HG03520 (cell line): ENCODE data around the gene GCFC2.
A peak's percentile ranks its signal among the peaks of the same experiment; 100 is the strongest.

Experiments
- ATAC-seq: cut with Tn5 transposase; IDR thresholded peaks from one replicate; pipeline ENCODE4 v1.9.1; 2021; ENCODE audit warnings: mild to moderate bottlenecking, moderate library complexity; ENCODE audit not compliant: unreplicated experiment

The GCFC2 gene

GRCh38 chr2:75632091-75632701 lies 78.5 kb downstream of the GCFC2 start:
- ATAC-seq = no peak

GRCh38 chr2:75627902-75628504 lies 82.7 kb downstream of the GCFC2 start:
- ATAC-seq = peak; percentile 85

GRCh38 chr2:75622929-75623328 lies 87.8 kb downstream of the GCFC2 start:
- ATAC-seq = no peak

- ATAC-seq = no peak
Measured at GRCh38 chr2:75622500-75622899, 88.2 kb downstream of the GCFC2 start.

GRCh38 chr2:75621228-75621627 lies 89.5 kb downstream of the GCFC2 start:
- no peak for ATAC-seq

- ATAC-seq = no peak
Measured at GRCh38 chr2:75619956-75620740, 90.6 kb downstream of the GCFC2 start.

GRCh38 chr2:75616933-75617332 lies 93.8 kb downstream of the GCFC2 start:
- ATAC-seq = no peak

- no peak for ATAC-seq
Measured at GRCh38 chr2:75616406-75616805, 94.3 kb downstream of the GCFC2 start.

GRCh38 chr2:75614162-75614651 lies 96.5 kb downstream of the GCFC2 start:
- no peak for ATAC-seq

GRCh38 chr2:75612862-75613243 lies 97.9 kb downstream of the GCFC2 start:
- ATAC-seq = no peak
